Loucy (cell line): Measurements from ENCODE around the gene YY1AP1.

Experiments used
- CTCF ChIP-seq: fragments of 200-600 bp; sonication (generic); conservative IDR thresholded peaks from 2 replicates; pipeline ENCODE4 v1.5.1; 2014; ENCODE audit warnings: mild to moderate bottlenecking, antibody characterized with exemption, low read length
- EZH2phosphoT487 ChIP-seq: fragments of 200-600 bp; IDR thresholded peaks from 2 replicates; pipeline ENCODE4 v1.6.1; 2018; ENCODE audit warnings: antibody characterized with exemption, mild to moderate bottlenecking, moderate library complexity, borderline replicate concordance

GRCh38 chr1:155706139-155706538 is 17.6 kb upstream of the YY1AP1 start:
- no peak for TF ChIP-seq CTCF
- TF ChIP-seq EZH2phosphoT487, result no peak
